K562 (cell line): ENCODE measurements around the gene SKAP1.

ENCODE experiments used
- ARID3A ChIP-seq: IDR thresholded peaks from 2 replicates; pipeline ENCODE4 v1.6.1; 2012; ENCODE audit warnings: low read depth, low read length, improper control_type of control experiment, borderline replicate concordance
- EP300 ChIP-seq: IDR thresholded peaks from 2 replicates; pipeline ENCODE4 v1.6.1; 2012; ENCODE audit warnings: low read length, improper control_type of control experiment
- MIER1 ChIP-seq: fragments of 450-650 bp; IDR thresholded peaks from 2 replicates; pipeline ENCODE4 v1.6.1; 2016; ENCODE audit warnings: antibody characterized with exemption, mild to moderate bottlenecking, low read depth
- MNT ChIP-seq, 2 experiments: fragments of 450-650 bp; conservative IDR thresholded peaks; 2 replicates each; pipeline ENCODE4 v1.6.1; 2017; ENCODE audit warnings: mild to moderate bottlenecking in 2 of 2, moderate library complexity in 2 of 2
- STAT5A ChIP-seq: IDR thresholded peaks from 2 replicates; pipeline ENCODE4 v1.6.1; 2012; ENCODE audit warnings: low read length, inconsistent platforms, borderline replicate concordance
- U2AF2 ChIP-seq: fragments of 200-400 bp; formaldehyde crosslinking; optimal IDR thresholded peaks from 2 replicates; pipeline ENCODE3; 2017; ENCODE audit warnings: low read depth, mild to moderate bottlenecking, low read length
- ZBTB49 ChIP-seq: sonication (generic); formaldehyde crosslinking; IDR thresholded peaks from 2 replicates; pipeline ENCODE4 v1.8.0; 2022; ENCODE audit warnings: missing genetic modification reagents, mild to moderate bottlenecking, borderline replicate concordance

GRCh38 chr17:48101012-48101720 is 328.8 kb downstream of the SKAP1 start, which contains the start of gene CBX1:
- TF ChIP-seq EP300 (no peak), MNT (conservative IDR thresholded peaks at IDR 0.05) (peak; percentile 34 to 62; a peak in 3 of 4 replicates), STAT5A (no peak), ZBTB49 (CRISPR knock-in tag) (0 out of 2 replicates have a peak, but pooled peaks have one; percentile 42), MIER1 (no peak), ARID3A (no peak), U2AF2 (no peak)
